GM23338 (cell line): Measurements from ENCODE around the gene MPPED1. TPM values are rescaled to one million over a fixed set of nuclear protein-coding genes. Genes with fewer than 3 reads are reported as not detected.
A peak's percentile ranks its signal among the peaks of the same experiment; 100 is the strongest.

ENCODE experiments used
- ATAC-seq: fragments of 200-7000 bp; cut with Tn5 transposase; 3 replicates; pipeline ENCODE4 v1.9.1; 2020
- DNase-seq: peaks from one replicate; pipeline ENCODE4 v3.0.0-alpha.2; 2015; ENCODE audit warnings: low spot score
- H2AFZ ChIP-seq: fragments of 200-600 bp; sonication (generic); 2 replicates; pipeline ENCODE4 v1.8.0; 2016; ENCODE audit warnings: antibody characterized with exemption, mild to moderate bottlenecking, moderate library complexity
- H3F3A ChIP-seq: fragments of 200-600 bp; sonication (generic); replicated peaks from 2 replicates; pipeline ENCODE4 v1.8.0; 2017; ENCODE audit warnings: antibody characterized with exemption, mixed run types, low read depth
- H3K27ac ChIP-seq: fragments of 200-600 bp; sonication (generic); 2 replicates; pipeline ENCODE4 v1.6.1; 2016; ENCODE audit warnings: low read depth
- H3K27me3 ChIP-seq: fragments of 200-600 bp; sonication (generic); 2 replicates; pipeline ENCODE4 v1.8.0; 2016; ENCODE audit warnings: mild to moderate bottlenecking, mixed run types, moderate library complexity; ENCODE audit not compliant: insufficient read depth
- H3K36me3 ChIP-seq: fragments of 200-600 bp; sonication (generic); 2 replicates; pipeline ENCODE4 v1.8.0; 2016; ENCODE audit warnings: mild to moderate bottlenecking; ENCODE audit not compliant: insufficient read depth
- H3K4me1 ChIP-seq: fragments of 200-600 bp; sonication (generic); 2 replicates; pipeline ENCODE4 v1.8.0; 2016; ENCODE audit warnings: mild to moderate bottlenecking, moderate library complexity; ENCODE audit not compliant: insufficient read depth
- H3K4me2 ChIP-seq: fragments of 200-600 bp; sonication (generic); 2 replicates; pipeline ENCODE4 v1.7.1; 2017; ENCODE audit warnings: mixed run types
- H3K4me3 ChIP-seq: fragments of 200-600 bp; sonication (generic); 2 replicates; pipeline ENCODE4 v1.6.1; 2016; ENCODE audit warnings: mixed run types
- H3K79me2 ChIP-seq: fragments of 200-600 bp; sonication (generic); replicated peaks from 2 replicates; pipeline ENCODE4 v1.8.0; 2017; ENCODE audit warnings: mild to moderate bottlenecking; ENCODE audit not compliant: insufficient read depth
- H3K9me2 ChIP-seq: fragments of 200-600 bp; sonication (generic); 2 replicates; pipeline ENCODE4 v1.8.0; 2017; ENCODE audit not compliant: insufficient read depth
- H4K20me1 ChIP-seq: fragments of 200-600 bp; sonication (generic); replicated peaks from 2 replicates; pipeline ENCODE4 v1.8.0; 2017; ENCODE audit warnings: mild to moderate bottlenecking; ENCODE audit not compliant: insufficient read depth
- H3K27ac Mint-ChIP-seq: 2 replicates; pipeline ENCODE4 v1.8.0; 2020; ENCODE audit warnings: inconsistent platforms, mild to moderate bottlenecking, moderate library complexity, mixed read lengths
- H3K27me3 Mint-ChIP-seq: 3 replicates; pipeline ENCODE4 v1.8.0; 2022; ENCODE audit warnings: low read depth, mild to moderate bottlenecking, moderate library complexity, mixed read lengths, inconsistent platforms; ENCODE audit not compliant: insufficient read depth, poor library complexity
- H3K36me3 Mint-ChIP-seq: 3 replicates; pipeline ENCODE4 v1.8.0; 2021; ENCODE audit warnings: low read depth, mild to moderate bottlenecking, inconsistent platforms, moderate library complexity, mixed read lengths
- H3K4me1 Mint-ChIP-seq: 3 replicates; pipeline ENCODE4 v1.8.0; 2020; ENCODE audit warnings: mild to moderate bottlenecking, inconsistent platforms, mixed read lengths
- H3K4me3 Mint-ChIP-seq: 3 replicates; pipeline ENCODE4 v1.8.0; 2021; ENCODE audit warnings: moderate library complexity, mild to moderate bottlenecking, inconsistent platforms, mixed read lengths
- H3K9me3 Mint-ChIP-seq: 3 replicates; pipeline ENCODE4 v1.8.0; 2020; ENCODE audit warnings: moderate library complexity, mild to moderate bottlenecking, inconsistent platforms, mixed read lengths
- CREB1 ChIP-seq: fragments of 250-450 bp; sonication (Bioruptor Pico); IDR thresholded peaks from 2 replicates; pipeline ENCODE4 v1.5.0; 2020; ENCODE audit warnings: low read depth, mild to moderate bottlenecking, moderate library complexity
- JUNB ChIP-seq: IDR thresholded peaks from one replicate; pipeline ENCODE4 v1.6.1; 2016; ENCODE audit warnings: antibody characterized with exemption; ENCODE audit not compliant: unreplicated experiment
- NANOG ChIP-seq: IDR thresholded peaks from 2 replicates; pipeline ENCODE4 v1.6.1; 2016; ENCODE audit warnings: antibody characterized with exemption, borderline replicate concordance
- STAT1 ChIP-seq: IDR thresholded peaks from one replicate; pipeline ENCODE4 v1.6.1; 2016; ENCODE audit warnings: antibody characterized with exemption; ENCODE audit not compliant: unreplicated experiment
- polyA plus RNA-seq: library from polyadenylated mRNA; unstranded; fragments of >200 nt; fragmentation: Nextera tagmentation; extraction: Ambion mirVana; gene quantifications from 2 replicates; pipeline ENCODE4 v1.2.1, GENCODE V29; 2016
- total RNA-seq: library from RNA; depleted of rRNA; stranded (reverse); fragments of >200 nt; shearing (Covaris generic); gene quantifications from 2 replicates; pipeline ENCODE4 v1.2.3, GENCODE V29; 2014
- TF ChIP-seq, protein P1 (sequence below): fragments of 250-450 bp; sonication (Bioruptor Pico); IDR thresholded peaks from 2 replicates; pipeline ENCODE4 v1.5.0; 2020; ENCODE audit warnings: mild to moderate bottlenecking, moderate library complexity
- TF ChIP-seq, protein P2 (sequence below): IDR thresholded peaks from one replicate; pipeline ENCODE4 v1.6.1; 2018; ENCODE audit warnings: antibody characterized with exemption; ENCODE audit not compliant: unreplicated experiment

MPPED1 gene
- total and polyA plus RNA-seq, 2 experiments from 2014 or later = 0.56 TPM; not detected in 1

DNA sequence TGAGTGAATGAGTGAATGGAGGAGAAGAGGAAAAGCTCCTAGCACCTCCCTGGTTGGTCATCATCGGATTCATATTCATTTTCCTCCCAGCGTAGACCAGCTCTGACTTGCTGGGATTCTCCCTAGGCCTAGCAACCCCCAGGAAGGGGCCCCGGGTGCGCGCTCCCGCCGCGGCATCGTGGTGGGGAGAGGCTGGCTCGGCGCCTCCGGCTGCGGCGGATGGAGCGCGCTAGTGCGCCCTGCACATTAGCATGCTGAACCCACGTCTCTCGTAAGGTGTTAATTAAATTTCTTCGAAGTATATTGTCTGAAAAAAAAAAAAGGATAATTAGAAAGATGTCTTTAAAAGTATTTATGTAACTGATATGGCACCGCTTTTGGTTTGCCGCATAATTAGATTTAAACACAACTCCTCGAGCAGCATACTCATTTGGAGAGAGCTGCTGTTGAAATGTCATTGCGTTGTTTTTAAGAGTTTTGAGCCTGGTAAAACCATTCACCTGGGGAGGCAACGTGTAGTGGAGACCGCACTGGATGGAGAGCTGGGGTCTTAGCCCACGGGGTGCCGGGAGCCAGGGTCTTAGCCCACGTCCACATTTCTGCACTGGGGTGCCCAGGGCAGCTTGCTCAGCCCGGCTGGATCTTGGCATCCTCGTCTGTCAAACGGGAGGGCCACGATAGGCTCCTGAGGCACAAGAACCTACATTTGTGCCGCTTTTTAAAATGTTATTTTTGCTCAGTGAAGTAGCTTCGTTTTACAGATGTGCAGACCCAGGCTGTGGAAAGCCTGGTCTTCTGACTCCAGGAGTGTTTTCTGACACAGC lies 21.8 kb downstream of the MPPED1 start:
- ATAC-seq = no peak
- Histone ChIP-seq H3K79me2 (no peaks in the 10 kb centered on the region), H3K4me1 (no peaks in the 10 kb centered on the region), H3K9me2 (no peaks in the 10 kb centered on the region), H3K27me3 (no peaks in the 10 kb centered on the region), H3K27ac (no peak overlapping the region), H3F3A (no peaks in the 10 kb centered on the region), H3K4me2 (no peak overlapping the region), H3K36me3 (no peaks in the 10 kb centered on the region), H2AFZ (peak overlapping the region; percentile 72; the same call in 1 of the 2 replicates), H4K20me1 (no peaks in the 10 kb centered on the region), H3K4me3 (no peak overlapping the region)
- Mint-ChIP-seq H3K4me1 (no peaks in the 10 kb centered on the region; the same call in 2 of the 3 replicates), H3K27me3 (peaks cover 7% of the 10 kb centered on the region), H3K36me3 (no peaks in the 10 kb centered on the region), H3K9me3 (no peaks in the 10 kb centered on the region; the same call in 2 of the 3 replicates), H3K4me3 (no peak overlapping the region), H3K27ac (no peak overlapping the region)
- TF ChIP-seq, protein P1, sequence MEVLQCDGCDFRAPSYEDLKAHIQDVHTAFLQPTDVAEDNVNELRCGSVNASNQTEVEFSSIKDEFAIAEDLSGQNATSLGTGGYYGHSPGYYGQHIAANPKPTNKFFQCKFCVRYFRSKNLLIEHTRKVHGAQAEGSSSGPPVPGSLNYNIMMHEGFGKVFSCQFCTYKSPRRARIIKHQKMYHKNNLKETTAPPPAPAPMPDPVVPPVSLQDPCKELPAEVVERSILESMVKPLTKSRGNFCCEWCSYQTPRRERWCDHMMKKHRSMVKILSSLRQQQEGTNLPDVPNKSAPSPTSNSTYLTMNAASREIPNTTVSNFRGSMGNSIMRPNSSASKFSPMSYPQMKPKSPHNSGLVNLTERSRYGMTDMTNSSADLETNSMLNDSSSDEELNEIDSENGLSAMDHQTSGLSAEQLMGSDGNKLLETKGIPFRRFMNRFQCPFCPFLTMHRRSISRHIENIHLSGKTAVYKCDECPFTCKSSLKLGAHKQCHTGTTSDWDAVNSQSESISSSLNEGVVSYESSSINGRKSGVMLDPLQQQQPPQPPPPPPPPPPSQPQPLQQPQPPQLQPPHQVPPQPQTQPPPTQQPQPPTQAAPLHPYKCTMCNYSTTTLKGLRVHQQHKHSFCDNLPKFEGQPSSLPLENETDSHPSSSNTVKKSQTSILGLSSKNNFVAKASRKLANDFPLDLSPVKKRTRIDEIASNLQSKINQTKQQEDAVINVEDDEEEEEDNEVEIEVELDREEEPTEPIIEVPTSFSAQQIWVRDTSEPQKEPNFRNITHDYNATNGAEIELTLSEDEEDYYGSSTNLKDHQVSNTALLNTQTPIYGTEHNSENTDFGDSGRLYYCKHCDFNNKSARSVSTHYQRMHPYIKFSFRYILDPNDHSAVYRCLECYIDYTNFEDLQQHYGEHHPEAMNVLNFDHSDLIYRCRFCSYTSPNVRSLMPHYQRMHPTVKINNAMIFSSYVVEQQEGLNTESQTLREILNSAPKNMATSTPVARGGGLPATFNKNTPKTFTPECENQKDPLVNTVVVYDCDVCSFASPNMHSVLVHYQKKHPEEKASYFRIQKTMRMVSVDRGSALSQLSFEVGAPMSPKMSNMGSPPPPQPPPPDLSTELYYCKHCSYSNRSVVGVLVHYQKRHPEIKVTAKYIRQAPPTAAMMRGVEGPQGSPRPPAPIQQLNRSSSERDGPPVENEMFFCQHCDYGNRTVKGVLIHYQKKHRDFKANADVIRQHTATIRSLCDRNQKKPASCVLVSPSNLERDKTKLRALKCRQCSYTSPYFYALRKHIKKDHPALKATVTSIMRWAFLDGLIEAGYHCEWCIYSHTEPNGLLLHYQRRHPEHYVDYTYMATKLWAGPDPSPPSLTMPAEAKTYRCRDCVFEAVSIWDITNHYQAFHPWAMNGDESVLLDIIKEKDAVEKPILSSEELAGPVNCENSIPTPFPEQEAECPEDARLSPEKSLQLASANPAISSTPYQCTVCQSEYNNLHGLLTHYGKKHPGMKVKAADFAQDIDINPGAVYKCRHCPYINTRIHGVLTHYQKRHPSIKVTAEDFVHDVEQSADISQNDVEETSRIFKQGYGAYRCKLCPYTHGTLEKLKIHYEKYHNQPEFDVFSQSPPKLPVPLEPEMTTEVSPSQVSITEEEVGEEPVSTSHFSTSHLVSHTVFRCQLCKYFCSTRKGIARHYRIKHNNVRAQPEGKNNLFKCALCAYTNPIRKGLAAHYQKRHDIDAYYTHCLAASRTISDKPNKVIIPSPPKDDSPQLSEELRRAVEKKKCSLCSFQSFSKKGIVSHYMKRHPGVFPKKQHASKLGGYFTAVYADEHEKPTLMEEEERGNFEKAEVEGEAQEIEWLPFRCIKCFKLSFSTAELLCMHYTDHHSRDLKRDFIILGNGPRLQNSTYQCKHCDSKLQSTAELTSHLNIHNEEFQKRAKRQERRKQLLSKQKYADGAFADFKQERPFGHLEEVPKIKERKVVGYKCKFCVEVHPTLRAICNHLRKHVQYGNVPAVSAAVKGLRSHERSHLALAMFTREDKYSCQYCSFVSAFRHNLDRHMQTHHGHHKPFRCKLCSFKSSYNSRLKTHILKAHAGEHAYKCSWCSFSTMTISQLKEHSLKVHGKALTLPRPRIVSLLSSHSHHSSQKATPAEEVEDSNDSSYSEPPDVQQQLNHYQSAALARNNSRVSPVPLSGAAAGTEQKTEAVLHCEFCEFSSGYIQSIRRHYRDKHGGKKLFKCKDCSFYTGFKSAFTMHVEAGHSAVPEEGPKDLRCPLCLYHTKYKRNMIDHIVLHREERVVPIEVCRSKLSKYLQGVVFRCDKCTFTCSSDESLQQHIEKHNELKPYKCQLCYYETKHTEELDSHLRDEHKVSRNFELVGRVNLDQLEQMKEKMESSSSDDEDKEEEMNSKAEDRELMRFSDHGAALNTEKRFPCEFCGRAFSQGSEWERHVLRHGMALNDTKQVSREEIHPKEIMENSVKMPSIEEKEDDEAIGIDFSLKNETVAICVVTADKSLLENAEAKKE (CRISPR knock-in tag) = no peak
- TF ChIP-seq STAT1 (no peak), JUNB (no peak), NANOG (no peak), CREB1 (CRISPR knock-in tag) (no peak)
- TF ChIP-seq, protein P2, sequence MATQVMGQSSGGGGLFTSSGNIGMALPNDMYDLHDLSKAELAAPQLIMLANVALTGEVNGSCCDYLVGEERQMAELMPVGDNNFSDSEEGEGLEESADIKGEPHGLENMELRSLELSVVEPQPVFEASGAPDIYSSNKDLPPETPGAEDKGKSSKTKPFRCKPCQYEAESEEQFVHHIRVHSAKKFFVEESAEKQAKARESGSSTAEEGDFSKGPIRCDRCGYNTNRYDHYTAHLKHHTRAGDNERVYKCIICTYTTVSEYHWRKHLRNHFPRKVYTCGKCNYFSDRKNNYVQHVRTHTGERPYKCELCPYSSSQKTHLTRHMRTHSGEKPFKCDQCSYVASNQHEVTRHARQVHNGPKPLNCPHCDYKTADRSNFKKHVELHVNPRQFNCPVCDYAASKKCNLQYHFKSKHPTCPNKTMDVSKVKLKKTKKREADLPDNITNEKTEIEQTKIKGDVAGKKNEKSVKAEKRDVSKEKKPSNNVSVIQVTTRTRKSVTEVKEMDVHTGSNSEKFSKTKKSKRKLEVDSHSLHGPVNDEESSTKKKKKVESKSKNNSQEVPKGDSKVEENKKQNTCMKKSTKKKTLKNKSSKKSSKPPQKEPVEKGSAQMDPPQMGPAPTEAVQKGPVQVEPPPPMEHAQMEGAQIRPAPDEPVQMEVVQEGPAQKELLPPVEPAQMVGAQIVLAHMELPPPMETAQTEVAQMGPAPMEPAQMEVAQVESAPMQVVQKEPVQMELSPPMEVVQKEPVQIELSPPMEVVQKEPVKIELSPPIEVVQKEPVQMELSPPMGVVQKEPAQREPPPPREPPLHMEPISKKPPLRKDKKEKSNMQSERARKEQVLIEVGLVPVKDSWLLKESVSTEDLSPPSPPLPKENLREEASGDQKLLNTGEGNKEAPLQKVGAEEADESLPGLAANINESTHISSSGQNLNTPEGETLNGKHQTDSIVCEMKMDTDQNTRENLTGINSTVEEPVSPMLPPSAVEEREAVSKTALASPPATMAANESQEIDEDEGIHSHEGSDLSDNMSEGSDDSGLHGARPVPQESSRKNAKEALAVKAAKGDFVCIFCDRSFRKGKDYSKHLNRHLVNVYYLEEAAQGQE = no peak
- no peak for DNase-seq
